Right lobe of liver (tissue), 6 donors: Measurements from ENCODE around the gene TEX261. TPM values are rescaled to one million over a fixed set of nuclear protein-coding genes. Genes with fewer than 3 reads are reported as not detected.
A peak's percentile ranks its signal among the peaks of the same experiment; 100 is the strongest.

ENCODE experiments used
- ATAC-seq, 4 donors: fragments of 200-7000 bp; cut with Tn5 transposase; one replicate each; pipeline ENCODE4 v1.9.1; 2020; ENCODE audit warnings: mild to moderate bottlenecking in 4 of 4, moderate library complexity in 4 of 4
- DNase-seq, 3 donors: peaks; one replicate each; pipeline ENCODE4 v3.0.0-alpha.2; 2020
- H3K27ac ChIP-seq, 3 donors: fragments of 200-600 bp; one replicate each; pipeline ENCODE4 v1.8.0; 2022
- H3K27me3 ChIP-seq, 2 donors: fragments of 200-600 bp; one replicate each; pipeline ENCODE4 v1.8.0; 2022
- H3K36me3 ChIP-seq, 4 donors: fragments of 200-600 bp; sonication (generic) in 1 of 4; one replicate each; pipeline versions ENCODE4 v1.5.1 to v1.8.0; 2017 to 2022; ENCODE audit warnings: control low read depth in 1 of 4
- H3K4me1 ChIP-seq, 4 donors: fragments of 200-600 bp; sonication (generic) in 1 of 4; one replicate each; pipeline versions ENCODE4 v1.5.1 to v1.8.0; 2017 to 2022; ENCODE audit warnings: control low read depth in 1 of 4
- H3K4me3 ChIP-seq, 3 donors: fragments of 200-600 bp; one replicate each; pipeline ENCODE4 v1.8.0; 2022
- H3K9me3 ChIP-seq, 4 donors: fragments of 200-600 bp; sonication (generic) in 1 of 4; one replicate each; pipeline versions ENCODE4 v1.5.1 to v1.8.0; 2017 to 2022; ENCODE audit warnings: control low read depth in 1 of 4
- POLR2A ChIP-seq: fragments of 450-650 bp; IDR thresholded peaks from one replicate; pipeline ENCODE4 v1.6.1; 2017; ENCODE audit warnings: antibody characterized with exemption, mild to moderate bottlenecking
- WGBS: methylation state at CpG from one replicate; pipeline ENCODE4 v1.1.6; 2018; ENCODE audit warnings: low coverage, low lambda C conversion rate; ENCODE audit not compliant: insufficient coverage; ENCODE audit errors: missing lambda C conversion rate; 5-methylcytosine and 5-hydroxymethylcytosine counted together
- intact Hi-C, 2 donors: fragments of 100-400 bp; cut with DNase I; formaldehyde crosslinking; loops; one replicate each; pipeline versions ENCODE4 v1.11.2 to v1.14.1; 2022
- total RNA-seq, 6 experiments: library from RNA; depleted of rRNA in 2 of 6; stranded (reverse); fragments of >200 nt in 2 of 6; fragmentation: NEBNext Ultra II Directional in 3 of 6; extraction: Animal tissue kit (Norgen Biotek cat#: 25700) in 3 of 6; gene quantifications; one replicate each; pipeline versions ENCODE4 v1.1.0 to v1.2.4, GENCODE V29; 2016 to 2023
- TF ChIP-seq, protein P1 (sequence below), 4 donors: fragments of 200-600 bp in 3 of 4; fragments of 450-650 bp in 1 of 4; IDR thresholded peaks; one replicate each; pipeline versions ENCODE4 v1.5.1 to v1.8.0; 2016 to 2022; ENCODE audit warnings: antibody characterized with exemption in 4 of 4, mild to moderate bottlenecking in 2 of 4
- donor health status: DM: no; HTN: yes; CAD: no.
- donor health status: DM: no; HTN: no; CAD: no.
- donor health status: DM: no; HTN: no; CAD: no.
- donor health status: DM: no; HTN: yes; CAD: no.
- donor health status: DM: no; HTN: yes; CAD: no.

TEX261 gene
- total RNA-seq, 6 experiments from 2014 or later, result 26.5 to 33.2 (median 27.1) TPM

DNA sequence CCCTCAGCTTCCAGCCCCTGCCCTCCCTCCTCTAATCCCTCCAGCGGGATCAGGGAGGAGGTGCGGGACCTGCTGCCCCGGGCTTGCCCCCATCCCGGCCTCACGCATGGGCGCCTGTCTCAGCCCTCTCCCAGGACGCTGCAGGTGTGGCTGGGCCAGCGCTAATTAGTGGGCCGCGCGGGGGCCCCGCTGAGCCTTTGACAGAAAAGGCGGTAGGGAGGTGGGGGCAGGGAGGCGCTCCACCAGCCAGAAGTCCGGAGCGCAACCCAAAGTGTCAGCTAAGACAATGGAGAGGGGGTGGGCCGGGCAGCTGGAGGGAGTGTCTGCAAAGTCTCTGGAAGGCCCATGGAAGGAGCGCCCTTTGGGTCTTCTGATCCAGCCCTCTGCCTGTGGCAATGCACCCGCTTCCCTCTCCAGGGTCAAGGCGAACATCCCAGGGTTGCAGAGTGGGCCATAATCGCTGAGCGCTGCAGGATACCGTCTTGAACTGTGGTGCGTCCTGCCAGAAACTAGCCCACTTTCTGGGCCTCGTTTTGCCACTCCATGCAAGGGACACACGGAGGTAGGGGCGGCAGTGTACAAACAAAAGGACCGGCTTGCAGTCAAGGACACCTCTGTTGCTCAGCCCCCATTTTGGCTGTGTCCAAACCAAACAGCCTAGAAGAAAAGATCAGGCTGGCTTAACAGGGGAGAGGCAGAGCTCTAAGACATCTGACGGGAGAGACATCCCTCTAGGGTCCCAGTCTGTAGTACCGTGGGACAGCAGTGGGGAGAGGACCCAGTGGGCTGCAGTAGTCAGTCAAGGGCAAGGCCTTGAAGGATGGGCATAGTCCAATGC is 55.5 kb downstream of the TEX261 start:
- no peaks in the 10 kb centered on the region for H3K27me3 ChIP-seq
- 57% methylated on average over 4 of the region's 30 CpGs for whole genome bisulfite sequencing
- intact Hi-C loops, result no loop called here
- no peak overlapping the region for H3K4me3 ChIP-seq
- no peak for TF ChIP-seq POLR2A
- TF ChIP-seq, protein P1, sequence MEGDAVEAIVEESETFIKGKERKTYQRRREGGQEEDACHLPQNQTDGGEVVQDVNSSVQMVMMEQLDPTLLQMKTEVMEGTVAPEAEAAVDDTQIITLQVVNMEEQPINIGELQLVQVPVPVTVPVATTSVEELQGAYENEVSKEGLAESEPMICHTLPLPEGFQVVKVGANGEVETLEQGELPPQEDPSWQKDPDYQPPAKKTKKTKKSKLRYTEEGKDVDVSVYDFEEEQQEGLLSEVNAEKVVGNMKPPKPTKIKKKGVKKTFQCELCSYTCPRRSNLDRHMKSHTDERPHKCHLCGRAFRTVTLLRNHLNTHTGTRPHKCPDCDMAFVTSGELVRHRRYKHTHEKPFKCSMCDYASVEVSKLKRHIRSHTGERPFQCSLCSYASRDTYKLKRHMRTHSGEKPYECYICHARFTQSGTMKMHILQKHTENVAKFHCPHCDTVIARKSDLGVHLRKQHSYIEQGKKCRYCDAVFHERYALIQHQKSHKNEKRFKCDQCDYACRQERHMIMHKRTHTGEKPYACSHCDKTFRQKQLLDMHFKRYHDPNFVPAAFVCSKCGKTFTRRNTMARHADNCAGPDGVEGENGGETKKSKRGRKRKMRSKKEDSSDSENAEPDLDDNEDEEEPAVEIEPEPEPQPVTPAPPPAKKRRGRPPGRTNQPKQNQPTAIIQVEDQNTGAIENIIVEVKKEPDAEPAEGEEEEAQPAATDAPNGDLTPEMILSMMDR (IDR thresholded peaks at IDR 0.05), result no peak
- no peaks in the 10 kb centered on the region for H3K36me3 ChIP-seq
- DNase-seq (peak in 2 of 3 donors; percentile 39 to 49), ATAC-seq (no peak)
- H3K27ac ChIP-seq, result no peak overlapping the region
- no peaks in the 10 kb centered on the region for H3K4me1 ChIP-seq
- no peaks in the 10 kb centered on the region for H3K9me3 ChIP-seq

DNA sequence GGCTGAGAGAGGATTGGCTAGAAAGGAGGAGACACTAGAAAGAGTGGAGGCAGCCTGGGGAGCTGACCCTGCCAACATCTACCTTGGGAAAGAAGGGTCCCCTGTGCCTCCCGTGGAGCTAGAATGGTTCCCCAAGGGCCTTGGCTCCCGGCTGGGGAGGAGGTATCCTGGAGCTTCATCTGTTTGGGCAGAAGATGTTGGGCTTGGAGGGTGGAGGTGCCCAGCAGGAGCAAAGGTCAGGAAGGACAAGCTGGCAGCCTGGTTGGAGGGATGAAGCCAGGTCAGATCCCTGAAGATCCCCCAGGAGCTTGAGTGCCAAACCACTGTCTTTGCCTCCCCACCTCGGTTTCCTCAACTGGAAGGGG is 56.1 kb downstream of the TEX261 start:
- 64% methylated on average over 3 of the region's 3 CpGs for WGBS
- peak in 2 of 3 donors; percentile 27 to 39 for DNase-seq
- Histone ChIP-seq H3K36me3 (no peaks in the 10 kb centered on the region), H3K27me3 (no peaks in the 10 kb centered on the region), H3K9me3 (no peaks in the 10 kb centered on the region), H3K4me3 (no peak overlapping the region), H3K4me1 (no peaks in the 10 kb centered on the region), H3K27ac (no peak overlapping the region)
- ATAC-seq, result no peak
- intact Hi-C loops, result no loop called here
- TF ChIP-seq, protein P1 (IDR thresholded peaks at IDR 0.05), result no peak
- no peak for TF ChIP-seq POLR2A

DNA sequence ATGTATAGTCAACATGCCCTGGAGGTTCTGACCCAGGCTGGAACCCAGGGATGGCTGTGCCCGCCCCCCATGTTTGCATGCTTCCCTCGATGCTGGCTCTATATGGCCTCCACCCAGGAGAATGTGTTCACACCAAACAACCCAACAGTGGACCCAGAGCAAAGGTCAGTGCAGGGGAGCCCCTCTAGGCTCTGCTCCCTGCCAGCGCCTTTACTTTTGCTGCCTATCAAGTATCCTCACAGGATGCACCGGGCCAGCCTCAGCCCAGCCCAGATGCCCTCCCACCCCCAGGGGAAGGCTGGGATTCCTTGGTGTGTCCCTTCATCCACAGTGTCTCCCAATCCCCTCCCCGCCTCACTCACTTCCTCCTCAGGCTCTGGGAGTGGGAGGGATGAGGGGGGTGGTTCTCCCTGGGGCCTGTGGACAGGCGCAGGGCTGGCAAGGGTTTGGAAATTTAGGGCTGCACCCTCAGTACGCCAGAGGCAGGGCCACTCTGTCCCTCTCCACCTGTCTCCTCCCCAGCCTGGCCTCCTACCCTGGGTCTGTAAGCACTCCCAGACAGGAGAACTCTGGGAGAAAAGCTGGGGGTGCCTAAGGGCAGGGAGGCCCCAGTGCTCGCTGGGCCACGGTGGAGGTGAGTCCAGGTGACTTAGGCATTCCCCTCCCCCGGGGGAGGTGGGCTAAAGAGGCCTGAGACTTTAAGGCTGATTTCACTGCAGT is 56.6 kb downstream of the TEX261 start:
- WGBS, result 67% methylated on average over 6 of the region's 10 CpGs
- TF ChIP-seq POLR2A, result no peak
- TF ChIP-seq, protein P1 (IDR thresholded peaks at IDR 0.05), result no peak
- intact Hi-C loops, result no loop called here
- Histone ChIP-seq H3K36me3 (no peaks in the 10 kb centered on the region), H3K27me3 (no peaks in the 10 kb centered on the region), H3K4me1 (no peaks in the 10 kb centered on the region), H3K27ac (no peak overlapping the region), H3K4me3 (no peak overlapping the region), H3K9me3 (no peaks in the 10 kb centered on the region)
- ATAC-seq, result no peak
- DNase-seq, result peak in 2 of 3 donors; percentile 26 to 37

DNA sequence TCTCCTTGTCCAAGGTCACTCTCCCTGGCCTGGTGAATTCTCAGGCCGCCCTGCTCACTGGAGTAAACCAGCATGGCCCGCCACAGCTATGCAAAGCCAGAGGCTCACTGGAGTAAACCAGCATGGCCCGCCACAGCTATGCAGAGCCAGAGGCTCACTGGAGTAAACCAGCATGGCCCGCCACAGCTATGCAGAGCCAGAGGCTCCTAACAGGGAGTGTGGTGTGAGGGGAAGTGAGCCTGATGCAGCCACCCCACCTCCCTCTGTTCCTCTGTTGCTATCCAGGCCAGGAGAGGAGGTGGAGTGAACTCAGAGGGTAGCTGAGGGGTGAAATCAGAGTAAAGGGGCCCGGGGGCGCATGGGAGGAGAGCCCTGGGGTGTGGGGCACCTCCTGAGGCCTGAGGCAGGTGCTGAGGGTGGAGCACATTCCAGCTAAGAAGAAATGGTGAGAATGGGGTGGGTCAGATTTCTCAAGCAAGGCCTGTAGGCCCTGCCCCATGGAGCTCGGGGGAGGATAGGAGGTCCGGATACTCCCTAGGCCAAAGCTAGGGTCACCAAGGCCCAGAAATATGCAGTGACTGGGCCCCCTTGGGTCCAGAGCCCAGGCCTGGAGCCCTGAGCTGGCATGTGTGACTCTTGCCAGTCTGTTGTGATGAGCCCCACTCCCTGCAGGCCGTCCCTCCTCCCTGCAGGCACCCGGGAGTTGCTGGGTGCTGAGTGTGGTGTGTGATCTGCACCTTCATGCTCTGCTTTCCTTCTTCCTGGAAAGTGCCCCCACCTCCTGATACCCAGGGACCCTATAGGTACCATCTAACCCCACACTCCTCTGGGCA is 57.5 kb downstream of the TEX261 start:
- H3K27ac ChIP-seq, result no peak overlapping the region
- TF ChIP-seq POLR2A, result no peak
- TF ChIP-seq, protein P1 (IDR thresholded peaks at IDR 0.05), result no peak
- no peaks in the 10 kb centered on the region for H3K9me3 ChIP-seq
- no peaks in the 10 kb centered on the region for H3K4me1 ChIP-seq
- DNase-seq (peak in 2 of 3 donors; percentile 27 to 39), ATAC-seq (no peak)
- H3K27me3 ChIP-seq, result no peaks in the 10 kb centered on the region
- intact Hi-C loops, result no loop called here
- H3K4me3 ChIP-seq, result no peak overlapping the region
- H3K36me3 ChIP-seq, result no peaks in the 10 kb centered on the region
- 62% methylated on average over 2 of the region's 10 CpGs for WGBS
